ENCODE data around the gene JAZF1.
"Not testable (repeated sequence)": the region's sequence is repeated elsewhere in the genome, so short reads cannot be mapped to it uniquely, and the experiment has no call there.

Gene JAZF1

DNA sequence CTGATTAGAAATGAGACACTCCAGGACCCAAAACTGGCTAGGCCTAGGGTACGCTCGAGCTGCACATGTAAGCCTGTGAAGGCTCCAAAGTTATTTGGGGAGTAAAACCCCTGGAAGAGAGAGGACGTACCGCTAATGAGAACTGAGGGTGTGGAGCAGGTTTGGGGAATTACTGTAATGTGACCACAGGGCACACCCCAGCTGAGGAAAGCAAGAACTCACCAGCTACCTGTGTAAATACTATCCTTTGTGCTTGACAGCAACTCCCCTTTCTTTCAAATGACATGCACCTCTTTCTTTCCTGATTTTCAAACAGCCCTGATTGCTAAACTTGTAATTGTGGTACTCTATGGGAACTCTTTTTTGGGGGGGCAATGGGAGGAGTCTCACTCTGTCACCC, 147.2 kb downstream of the JAZF1 start:
- no peak for DNase-seq

DNA sequence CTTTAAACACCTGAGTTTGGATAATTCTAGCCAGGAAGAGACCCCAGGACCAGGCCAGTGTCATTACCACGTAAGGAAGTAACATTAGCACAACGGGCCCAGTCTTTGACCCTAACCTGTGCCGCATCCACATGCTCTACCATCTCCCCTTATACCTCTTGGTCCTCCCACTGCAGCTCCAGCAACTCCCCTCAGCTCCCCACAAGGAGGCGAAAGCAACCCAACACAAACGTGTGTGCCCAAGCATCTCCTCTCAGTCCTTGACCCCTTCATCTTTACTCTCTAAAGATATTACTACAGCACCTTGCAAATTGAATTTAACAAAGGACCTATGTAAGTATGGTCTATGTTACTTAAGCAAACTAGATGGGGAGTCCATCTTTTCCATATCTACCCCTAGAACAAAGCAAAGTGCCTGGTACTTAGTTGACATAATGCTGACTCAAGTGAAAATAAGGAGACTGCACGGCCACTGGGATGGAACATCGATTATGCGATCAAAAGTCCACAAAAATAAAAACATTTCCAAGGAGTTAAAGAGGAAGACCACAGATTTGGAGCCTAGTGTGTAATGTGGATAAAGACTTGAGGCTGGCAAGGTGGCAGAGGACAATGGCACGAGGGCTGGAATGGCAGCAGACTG, 147.7 kb downstream of the JAZF1 start:
- DNase-seq = no peak

DNA sequence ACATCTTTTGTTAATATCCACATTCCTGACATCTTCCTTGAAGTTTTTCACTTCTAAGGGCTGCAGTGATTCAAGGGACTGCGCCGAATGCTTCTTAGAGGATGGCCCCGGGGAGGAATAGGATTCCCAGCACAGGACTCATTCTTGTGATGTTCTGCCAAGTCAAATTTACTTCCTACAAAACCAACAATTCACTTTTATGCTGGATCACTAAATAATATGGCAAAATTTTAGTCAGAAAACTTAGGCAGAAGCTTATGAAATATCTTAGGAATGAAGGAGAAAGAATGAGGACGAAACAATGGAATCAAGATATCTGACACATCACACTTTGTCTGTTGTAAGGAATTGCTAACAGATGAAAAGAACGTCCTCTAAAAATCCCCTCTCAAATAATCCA, 151.5 kb downstream of the JAZF1 start:
- no peak for DNase-seq

DNA sequence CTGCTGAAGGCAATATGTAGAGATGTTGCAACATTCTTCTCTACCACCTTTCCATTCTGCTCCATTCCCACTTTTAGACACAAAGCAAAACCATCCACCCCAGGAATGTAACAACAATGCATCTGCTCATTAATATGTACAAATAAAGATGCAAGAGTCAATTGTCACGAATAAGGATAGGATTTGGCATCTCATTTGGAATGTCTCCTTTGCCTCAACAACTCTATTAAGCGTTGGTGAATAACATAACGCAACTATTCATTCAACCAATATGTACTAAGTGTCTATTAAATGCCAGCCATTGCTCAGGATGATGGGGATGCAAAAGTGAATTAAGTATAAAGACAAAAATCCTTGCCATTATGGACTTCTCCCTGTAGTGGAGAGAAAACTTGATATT, 152.1 kb downstream of the JAZF1 start:
- no peak for DNase-seq

DNA sequence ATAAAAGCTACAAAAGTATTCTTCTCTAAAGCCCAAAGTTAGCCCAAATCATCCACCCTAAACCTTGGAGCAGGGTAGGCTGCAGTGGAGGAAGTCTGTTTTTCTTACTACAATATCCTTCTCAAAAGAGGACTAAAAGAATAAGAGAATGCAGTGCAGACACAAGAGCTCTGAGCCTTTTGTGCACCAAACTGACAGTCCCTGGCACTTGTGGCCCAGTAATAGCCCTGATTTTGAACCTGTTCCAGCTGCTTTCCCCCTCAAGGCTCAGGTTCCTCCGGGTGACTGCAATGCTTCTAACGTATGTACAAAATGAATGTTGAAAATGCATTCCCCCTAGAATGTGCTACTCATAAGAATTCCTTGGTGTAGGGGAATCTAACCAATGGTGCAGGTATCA, 154.4 kb downstream of the JAZF1 start:
- DNase-seq = no peak

DNA sequence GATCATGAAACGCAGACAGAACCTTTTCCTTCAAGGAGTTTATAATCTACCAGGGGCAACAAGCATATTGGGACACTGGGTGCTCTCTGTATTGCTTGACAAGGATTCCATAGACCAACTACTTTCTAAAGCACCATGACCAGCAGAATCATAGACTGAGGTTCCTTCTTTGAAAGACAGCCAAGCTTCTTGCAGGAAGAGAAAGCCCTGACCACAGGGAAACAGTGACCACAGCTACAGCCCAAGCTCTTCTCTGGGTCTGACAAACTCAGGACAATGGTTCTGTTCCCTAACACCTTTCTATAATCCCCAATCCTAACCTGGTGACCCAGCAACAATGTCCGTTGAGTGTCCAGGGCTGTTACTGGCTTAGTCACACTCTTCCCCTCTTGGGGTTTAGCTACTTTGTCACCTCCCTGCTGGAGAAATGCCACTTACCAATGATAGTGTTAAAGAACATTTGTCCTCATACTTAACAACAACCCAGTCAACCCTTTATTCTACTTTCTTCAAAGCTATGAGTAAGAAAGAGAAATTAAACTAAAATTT, 155.7 kb downstream of the JAZF1 start:
- no peak for DNase-seq

DNA sequence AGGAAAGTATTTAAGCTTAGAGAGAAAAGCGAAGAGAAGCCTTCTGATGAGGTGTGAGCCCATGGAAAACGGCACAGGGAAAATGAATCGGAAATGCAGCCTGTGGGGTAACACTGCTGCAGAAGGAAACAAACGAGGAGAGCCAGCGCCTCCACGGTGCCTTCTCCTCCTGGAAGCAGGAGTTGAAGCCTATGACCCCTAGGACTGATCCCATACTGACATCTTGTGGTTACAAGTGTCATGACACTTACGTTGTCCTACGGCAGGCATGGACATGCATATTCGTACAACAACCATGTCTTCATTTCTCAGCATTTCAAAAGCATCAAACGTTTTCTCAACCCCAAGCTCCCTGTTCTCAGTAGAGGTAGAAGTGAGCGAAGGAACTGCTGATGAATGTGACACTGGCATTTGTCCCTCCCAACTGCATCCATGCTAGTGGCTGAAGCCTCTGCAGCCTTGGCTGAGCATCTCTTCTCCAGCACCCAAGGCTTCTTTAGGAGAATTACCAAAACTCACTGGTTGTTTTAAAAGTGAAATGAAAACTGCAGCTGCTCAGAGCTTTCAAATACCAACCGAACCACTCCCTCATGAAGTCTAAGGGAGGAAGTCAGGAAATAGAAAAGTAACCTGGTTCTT, 160.2 kb downstream of the JAZF1 start:
- peak; percentile 25 for DNase-seq

- no peak for DNase-seq
These were observed 161.6 kb downstream of the JAZF1 start for GRCh38 chr7:28018856-28019465.

DNA sequence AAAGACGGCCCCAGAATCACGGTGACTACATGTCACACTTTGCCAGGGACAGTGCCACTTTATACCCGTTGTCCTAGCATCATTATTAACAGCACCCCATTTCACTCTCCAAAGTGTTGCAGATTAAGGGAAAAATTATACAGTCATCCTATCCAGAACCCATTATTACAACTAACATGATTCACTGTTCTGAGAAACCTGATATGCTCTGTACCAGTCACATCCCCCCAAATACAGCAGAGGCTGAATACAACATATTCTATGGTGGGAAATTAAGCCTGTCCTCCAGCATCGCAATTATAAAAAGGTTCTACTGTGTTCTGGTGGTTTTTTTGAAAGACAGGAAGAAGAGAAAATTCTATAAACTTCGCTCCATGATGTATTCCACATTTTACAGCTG, 162.1 kb downstream of the JAZF1 start:
- no peak for DNase-seq

DNA sequence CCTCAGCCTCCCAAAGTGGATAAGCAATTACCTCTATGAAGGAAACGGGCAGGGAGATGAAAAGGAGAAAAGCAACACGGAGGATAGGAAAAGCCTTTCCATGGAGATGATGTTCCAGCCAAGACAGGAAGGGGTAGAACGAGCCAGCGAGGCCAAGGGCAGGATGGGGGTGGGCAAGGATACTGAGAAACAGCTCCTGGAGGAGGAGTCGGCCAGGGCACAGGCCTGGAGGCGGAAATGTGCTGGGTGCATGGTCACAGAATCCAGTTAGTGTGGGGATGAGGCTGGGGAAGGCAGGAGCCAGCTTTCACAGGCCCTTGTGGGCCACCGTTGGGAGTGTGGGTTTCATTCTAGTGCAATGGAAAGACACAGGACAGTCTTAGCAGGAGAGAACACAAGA, 162.6 kb downstream of the JAZF1 start:
- DNase-seq = no peak

- DNase-seq = no peak
These were observed 163.2 kb downstream of the JAZF1 start for GRCh38 chr7:28017372-28017771.

DNA sequence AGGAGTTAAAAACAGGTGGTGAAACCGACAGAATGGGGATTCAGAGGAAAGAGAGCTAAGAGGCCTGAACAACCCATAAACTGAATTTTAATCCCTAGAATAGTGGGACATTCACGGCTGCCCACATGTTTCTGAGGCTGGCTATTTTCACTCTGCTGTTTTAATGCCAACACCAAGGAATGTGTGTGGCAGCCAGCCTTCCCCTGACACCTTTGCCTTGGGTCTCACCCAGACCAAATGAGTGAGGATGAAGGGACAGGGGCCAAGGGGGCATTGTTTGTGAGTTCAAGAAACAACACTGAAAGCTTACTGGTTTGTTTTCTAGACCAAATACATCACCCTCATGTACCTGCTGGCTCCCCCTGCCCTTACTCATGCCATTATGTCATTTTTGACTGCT, 164.3 kb downstream of the JAZF1 start:
- no peak for DNase-seq

- no peak for DNase-seq
These were observed 165.4 kb downstream of the JAZF1 start for GRCh38 chr7:28015169-28015568.

- not testable (repeated sequence) for DNase-seq
These were observed 166.3 kb downstream of the JAZF1 start for GRCh38 chr7:28014340-28014739.

DNA sequence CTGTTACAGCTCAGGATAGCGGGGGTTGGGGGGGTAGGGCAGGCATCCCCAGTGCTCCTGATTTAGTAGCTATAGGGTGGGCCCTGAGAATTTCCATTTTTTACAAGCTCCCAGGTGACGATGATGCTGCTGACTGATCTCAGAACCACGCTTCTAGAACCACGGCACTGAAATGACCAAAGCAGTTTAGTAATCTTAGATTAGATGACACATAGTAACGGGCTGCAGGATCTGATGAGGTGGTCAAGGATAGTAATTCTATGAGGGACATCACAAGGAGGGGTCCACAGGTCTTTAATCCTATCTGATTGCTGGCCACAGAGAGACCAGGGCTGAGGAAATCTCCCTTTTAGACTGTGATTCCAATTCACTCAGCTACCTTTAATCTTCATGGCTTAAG, 167.2 kb downstream of the JAZF1 start:
- no peak for DNase-seq

DNA sequence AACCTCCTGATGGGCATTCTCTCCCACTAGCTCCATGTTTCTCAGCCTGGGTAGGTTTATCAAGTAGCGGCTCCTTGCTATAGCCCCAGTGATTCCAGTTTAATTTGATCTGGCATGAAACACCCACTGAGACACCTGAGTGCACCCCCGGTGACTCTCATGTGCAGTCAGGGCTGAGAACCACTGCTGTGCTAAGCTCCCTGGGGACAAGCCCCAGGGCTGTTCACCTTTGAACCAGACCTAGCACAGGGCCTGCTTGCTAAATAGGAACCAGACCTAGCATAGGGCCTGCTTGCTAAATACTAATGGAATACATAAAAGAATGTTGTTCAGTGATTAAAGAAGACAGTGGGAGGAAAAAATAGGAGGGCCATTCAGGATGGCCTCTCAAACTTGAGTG, 167.6 kb downstream of the JAZF1 start:
- DNase-seq = no peak

- DNase-seq = no peak
These were observed 171.7 kb downstream of the JAZF1 start for GRCh38 chr7:28008911-28009310.

DNA sequence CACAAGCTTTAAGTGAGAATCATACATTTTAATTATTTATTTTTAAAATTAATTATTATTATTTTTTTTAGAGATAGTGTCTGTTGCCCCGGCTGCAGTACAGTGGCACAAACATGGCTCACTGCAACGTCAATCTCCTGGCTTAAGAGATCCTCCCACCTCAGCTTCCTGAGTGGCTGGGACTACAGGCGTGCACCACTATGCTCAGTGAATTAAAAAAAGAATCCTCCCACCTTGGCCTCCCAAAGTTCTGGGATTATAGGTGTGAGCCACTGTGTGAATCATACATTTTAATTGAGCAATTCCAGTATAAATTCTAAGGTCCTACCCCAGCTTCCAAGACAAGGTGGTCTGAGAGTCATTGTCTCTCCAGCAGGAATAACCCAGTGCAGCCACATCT, 172.4 kb downstream of the JAZF1 start:
- DNase-seq = no peak

- no peak for DNase-seq
These were observed 174.1 kb downstream of the JAZF1 start for GRCh38 chr7:28006491-28006890.

DNA sequence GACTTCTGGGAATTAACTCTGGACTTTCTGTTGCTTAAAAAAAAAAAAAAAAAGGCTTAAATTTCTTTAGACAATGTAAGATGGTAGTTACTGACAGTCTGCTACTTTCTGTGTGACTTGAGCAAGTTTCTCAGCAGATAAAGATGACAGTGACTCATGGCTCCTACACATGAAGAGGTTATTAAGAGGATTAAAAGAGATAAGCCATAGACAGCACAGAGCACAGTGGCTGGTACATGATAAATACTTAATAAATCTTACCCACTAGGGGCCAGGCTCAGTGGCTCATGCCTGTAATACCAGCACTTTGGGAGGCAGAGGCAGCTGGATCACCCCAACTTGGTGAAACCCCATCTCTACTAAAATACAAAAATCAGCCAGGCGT, 174.8 kb downstream of the JAZF1 start:
- DNase-seq = no peak

GRCh38 chr7:28005075-28005846, 175.3 kb downstream of the JAZF1 start:
- no peak for DNase-seq

DNA sequence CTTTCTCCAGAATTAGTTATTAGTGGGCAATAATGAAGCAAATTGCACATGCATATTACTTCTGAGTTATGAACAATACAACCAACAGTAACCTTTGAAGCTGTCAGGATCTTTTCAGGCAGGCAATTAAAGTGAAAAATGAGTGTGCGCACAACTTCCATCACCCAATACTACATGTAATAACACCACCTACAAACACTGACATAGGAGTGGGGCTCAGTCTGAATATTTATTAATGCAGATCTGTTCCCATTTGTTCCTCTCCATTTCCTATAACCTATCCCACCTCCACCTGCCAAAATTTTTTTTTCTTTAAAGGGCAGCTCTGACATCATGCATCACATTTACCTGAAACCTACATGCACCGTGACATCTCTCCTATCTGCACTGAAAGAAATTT, 177.2 kb downstream of the JAZF1 start:
- no peak for DNase-seq

- no peak for DNase-seq
These were observed 178.0 kb downstream of the JAZF1 start for GRCh38 chr7:28002638-28003037.

DNA sequence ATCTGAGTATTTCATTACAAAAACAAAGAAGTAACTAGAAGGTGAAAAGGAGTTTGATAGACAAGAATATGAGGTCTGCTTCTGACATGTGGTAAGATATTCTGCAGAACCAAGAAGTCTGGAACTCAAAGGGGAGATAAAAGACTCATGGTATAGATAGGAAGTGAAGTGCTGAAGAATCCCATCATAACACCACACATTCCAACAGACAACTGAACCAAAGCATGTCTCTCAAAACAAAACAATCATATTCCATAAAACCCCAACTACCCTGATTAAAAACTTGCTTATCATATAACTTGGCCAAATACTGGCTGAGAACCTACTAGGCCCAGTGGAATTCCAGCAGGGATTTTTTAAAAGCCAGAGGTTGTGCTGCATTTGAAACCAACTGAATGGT, 178.7 kb downstream of the JAZF1 start:
- DNase-seq = no peak

Measured in activated CD8-positive, alpha-beta memory T cell treated with anti-CD3 and anti-CD28 coated beads, Interleukin-2, amount 50 U/mL, for 4 hours (primary cell).